NT2/D1 (cell line): ENCODE results near the gene ISYNA1.

Source experiments
- DNase-seq: peaks from one replicate; pipeline ENCODE4 v3.0.0-alpha.2; 2011; ENCODE audit warnings: low read depth, low spot score
- H3K27me3 ChIP-seq: 2 replicates; pipeline ENCODE4 v1.6.0; 2011; ENCODE audit warnings: mild to moderate bottlenecking; ENCODE audit not compliant: insufficient read length, insufficient read depth
- H3K36me3 ChIP-seq: 2 replicates; pipeline ENCODE4 v1.6.1; 2011; ENCODE audit warnings: mild to moderate bottlenecking, low read length, mixed read lengths; ENCODE audit not compliant: insufficient read depth, insufficient read length
- H3K4me1 ChIP-seq: 2 replicates; pipeline ENCODE4 v1.5.1; 2011; ENCODE audit not compliant: insufficient read depth, insufficient read length
- H3K4me3 ChIP-seq: 2 replicates; pipeline ENCODE4 v1.5.1; 2011; ENCODE audit warnings: low read depth; ENCODE audit not compliant: insufficient read length
- H3K9ac ChIP-seq: 2 replicates; pipeline ENCODE4 v1.6.0; 2011; ENCODE audit warnings: low read depth; ENCODE audit not compliant: insufficient read length
- H3K9me3 ChIP-seq: 2 replicates; pipeline ENCODE4 v1.5.1; 2011; ENCODE audit warnings: mild to moderate bottlenecking, low read length; ENCODE audit not compliant: insufficient read depth
- SUZ12 ChIP-seq: IDR thresholded peaks from 2 replicates; pipeline ENCODE4 v1.6.1; 2011; ENCODE audit not compliant: insufficient read length, insufficient read depth; ENCODE audit errors: extremely low read depth
- YY1 ChIP-seq: IDR thresholded peaks from 2 replicates; pipeline ENCODE4 v1.6.1; 2011; ENCODE audit not compliant: insufficient read length, insufficient read depth
- ZNF274 ChIP-seq: IDR thresholded peaks from 2 replicates; pipeline ENCODE4 v1.6.1; 2011; ENCODE audit warnings: mild to moderate bottlenecking, low read depth, low read length

Gene ISYNA1

DNA sequence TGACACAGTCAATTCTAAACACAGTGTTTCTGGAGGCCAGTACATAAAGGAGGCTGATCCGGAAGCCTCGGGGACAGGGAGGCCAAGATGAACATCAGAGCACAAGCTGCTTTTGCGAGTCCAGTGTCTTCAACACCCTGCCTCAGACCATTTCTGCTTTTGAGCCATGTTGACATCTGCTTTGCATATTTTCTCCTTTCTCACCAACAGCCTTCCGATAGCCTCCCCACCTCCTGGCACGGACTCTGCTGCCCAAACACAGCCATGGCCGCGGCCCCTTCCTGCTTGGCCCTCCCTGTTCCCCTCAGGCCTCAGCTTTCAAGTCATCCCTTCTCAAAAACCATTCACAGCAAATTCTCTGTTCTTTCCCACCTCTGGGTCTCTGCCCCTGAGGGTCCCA lies 44.1 kb downstream of the ISYNA1 start:
- no peak for TF ChIP-seq SUZ12
- TF ChIP-seq ZNF274 = no peak
- TF ChIP-seq YY1 = no peak
- Histone ChIP-seq H3K4me1 (peaks cover 16% of the 10 kb centered on the region), H3K27me3 (peaks cover 18% of the 10 kb centered on the region), H3K9ac (no peak overlapping the region), H3K4me3 (no peak overlapping the region), H3K36me3 (no peaks in the 10 kb centered on the region), H3K9me3 (no peaks in the 10 kb centered on the region)
- DNase-seq = no peak

DNA sequence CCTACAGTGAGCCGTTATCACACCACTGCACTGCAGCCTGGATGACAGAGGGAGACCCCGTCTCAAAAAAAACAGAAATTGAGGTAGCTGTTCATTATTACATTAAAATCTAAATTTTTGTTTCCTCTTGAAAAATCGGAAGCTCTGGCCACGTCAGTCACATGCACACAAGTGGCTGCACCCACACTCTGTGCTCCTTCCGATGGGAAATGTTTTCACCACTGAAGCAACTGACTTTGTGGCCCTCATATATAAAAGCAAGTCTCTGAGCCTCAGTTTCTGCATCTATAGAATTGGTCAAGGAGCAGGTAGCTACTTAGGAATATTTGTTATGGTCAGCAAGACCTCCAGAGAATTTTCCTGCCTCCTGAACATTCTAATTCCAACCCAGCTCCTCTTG lies 45.0 kb downstream of the ISYNA1 start:
- TF ChIP-seq SUZ12 = no peak
- TF ChIP-seq YY1 = no peak
- no peak for TF ChIP-seq ZNF274
- peaks cover 19% of the 10 kb centered on the region for H3K4me1 ChIP-seq
- H3K27me3 ChIP-seq = peaks cover 26% of the 10 kb centered on the region
- DNase-seq = no peak
- H3K9me3 ChIP-seq = no peaks in the 10 kb centered on the region
- no peak overlapping the region for H3K4me3 ChIP-seq
- no peaks in the 10 kb centered on the region for H3K36me3 ChIP-seq
- peak overlapping the region; percentile 61 for H3K9ac ChIP-seq

- Histone ChIP-seq H3K27me3 (peaks cover 27% of the 10 kb centered on the region), H3K4me3 (no peak overlapping the region), H3K4me1 (peaks cover 16% of the 10 kb centered on the region), H3K9me3 (no peaks in the 10 kb centered on the region), H3K9ac (peak overlapping the region; percentile 61), H3K36me3 (no peaks in the 10 kb centered on the region)
- TF ChIP-seq SUZ12 (no peak), ZNF274 (no peak), YY1 (no peak)
- DNase-seq = no peak
Measured at GRCh38 chr19:18392417-18392816, 45.5 kb downstream of the ISYNA1 start.

GRCh38 chr19:18391509-18392075 lies 46.3 kb downstream of the ISYNA1 start:
- peak overlapping the region; percentile 24 for H3K9ac ChIP-seq
- peaks cover 35% of the 10 kb centered on the region for H3K27me3 ChIP-seq
- H3K36me3 ChIP-seq = no peaks in the 10 kb centered on the region
- H3K4me3 ChIP-seq = no peak overlapping the region
- no peak for DNase-seq
- H3K4me1 ChIP-seq = peaks cover 11% of the 10 kb centered on the region
- H3K9me3 ChIP-seq = no peaks in the 10 kb centered on the region
- no peak for TF ChIP-seq YY1
- no peak for TF ChIP-seq ZNF274
- TF ChIP-seq SUZ12 = no peak

DNA sequence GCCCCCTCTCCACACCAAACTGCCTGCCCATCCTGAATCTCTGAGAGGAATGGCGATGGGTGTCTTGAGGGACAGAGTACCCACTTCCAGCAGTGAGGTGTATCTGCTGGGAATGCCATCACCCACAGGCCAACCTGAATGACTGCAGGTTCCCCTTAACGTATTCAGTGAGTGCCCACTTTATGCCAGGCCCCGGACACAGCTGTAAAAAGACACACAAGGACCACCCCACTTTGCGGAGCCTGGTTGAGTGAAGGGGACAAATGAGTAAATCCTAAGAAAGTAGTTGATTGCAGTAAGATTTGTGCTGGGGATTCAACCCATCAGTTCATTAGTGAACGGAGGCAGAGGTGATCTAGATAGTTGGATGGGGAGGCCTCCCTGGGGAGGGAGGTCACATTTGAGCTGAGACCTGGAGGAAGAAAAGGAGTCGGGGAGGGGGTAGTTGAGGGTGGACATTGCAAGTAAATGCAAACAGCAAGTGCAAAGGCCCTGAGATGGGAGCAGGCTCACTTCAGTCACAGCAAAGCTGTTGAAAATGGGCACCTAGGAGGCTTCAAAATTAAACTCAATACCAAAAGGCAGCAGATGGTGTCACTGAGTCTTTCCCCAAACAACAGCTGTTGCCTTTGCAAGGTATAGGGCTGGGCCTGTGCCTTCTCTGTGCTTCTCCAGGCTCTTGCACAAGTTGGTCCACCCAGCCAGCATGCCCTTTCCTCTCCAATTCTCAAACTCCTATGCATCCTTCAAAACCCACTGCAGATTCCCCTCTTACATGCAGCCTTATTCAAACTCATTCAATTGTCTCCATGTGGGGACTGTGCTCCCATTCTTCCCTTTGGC lies 47.6 kb downstream of the ISYNA1 start:
- H3K4me3 ChIP-seq = no peak overlapping the region
- DNase-seq = no peak

GRCh38 chr19:18389726-18390064 lies 48.2 kb downstream of the ISYNA1 start:
- no peak overlapping the region for H3K4me3 ChIP-seq
- no peaks in the 10 kb centered on the region for H3K9me3 ChIP-seq
- no peak for TF ChIP-seq SUZ12
- no peak for TF ChIP-seq YY1
- TF ChIP-seq ZNF274 = no peak
- H3K4me1 ChIP-seq = peaks cover 12% of the 10 kb centered on the region
- peaks cover 40% of the 10 kb centered on the region for H3K27me3 ChIP-seq
- no peak overlapping the region for H3K9ac ChIP-seq
- no peaks in the 10 kb centered on the region for H3K36me3 ChIP-seq
- DNase-seq = no peak

More for the DNA sequence above, 47.6 kb downstream of the ISYNA1 start:
- H3K27me3 ChIP-seq = peaks cover 40% of the 10 kb centered on the region
- H3K9ac ChIP-seq = no peak overlapping the region
- no peak for TF ChIP-seq SUZ12
- TF ChIP-seq ZNF274 = no peak
- no peak for TF ChIP-seq YY1
- peaks cover 12% of the 10 kb centered on the region for H3K4me1 ChIP-seq
- no peaks in the 10 kb centered on the region for H3K9me3 ChIP-seq
- no peaks in the 10 kb centered on the region for H3K36me3 ChIP-seq

- DNase-seq = no peak
- Histone ChIP-seq H3K9ac (no peak overlapping the region), H3K4me3 (no peak overlapping the region), H3K27me3 (peaks cover 40% of the 10 kb centered on the region), H3K36me3 (no peaks in the 10 kb centered on the region), H3K9me3 (no peaks in the 10 kb centered on the region), H3K4me1 (peaks cover 12% of the 10 kb centered on the region)
- no peak for TF ChIP-seq ZNF274
- no peak for TF ChIP-seq YY1
- no peak for TF ChIP-seq SUZ12
Measured at GRCh38 chr19:18388960-18389725, 48.8 kb downstream of the ISYNA1 start.
